Activated CD4-positive, alpha-beta T cell treated with anti-CD3 and anti-CD28 coated beads for 48 hours (primary cell): Measurements from ENCODE around the gene TNIP1.

Source experiments
- DNase-seq: peaks from one replicate; pipeline ENCODE4 v3.0.0-alpha.2; 2020

The TNIP1 gene

GRCh38 chr5:150992705-150993104, 88.1 kb downstream of the TNIP1 start:
- no peak for DNase-seq

- peak; percentile 17 for DNase-seq
Observed at GRCh38 chr5:150989695-150990094, 91.1 kb downstream of the TNIP1 start.

DNA sequence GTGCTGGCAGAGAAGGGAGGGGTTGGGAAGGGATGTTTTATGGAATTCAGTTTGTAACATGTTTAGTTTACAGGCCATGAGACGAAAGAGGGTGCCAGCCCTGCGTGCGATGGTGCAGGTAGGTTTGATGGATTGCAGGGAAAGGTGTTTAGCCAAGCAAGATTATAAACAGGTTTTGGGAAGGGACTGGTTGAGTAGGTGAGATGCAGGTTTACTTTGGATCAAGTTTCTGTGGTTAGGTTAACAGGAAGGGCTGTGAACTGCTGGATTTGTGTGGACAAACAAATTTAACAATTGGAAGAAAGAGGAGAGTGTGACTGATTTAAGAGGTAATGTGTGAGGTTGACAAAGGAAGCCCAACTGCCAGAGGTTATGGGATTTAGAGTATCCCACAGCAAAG, 93.1 kb downstream of the TNIP1 start:
- DNase-seq: no peak
